ENCODE results near the gene CCDC92B. TPM values are rescaled to one million over a fixed set of nuclear protein-coding genes. Genes with fewer than 3 reads are reported as not detected.
"Not testable (repeated sequence)": the region's sequence is repeated elsewhere in the genome, so short reads cannot be mapped to it uniquely, and the experiment has no call there.

Gene CCDC92B
- total RNA-seq, 1 donor from 2014 or later: 0.35 TPM

DNA sequence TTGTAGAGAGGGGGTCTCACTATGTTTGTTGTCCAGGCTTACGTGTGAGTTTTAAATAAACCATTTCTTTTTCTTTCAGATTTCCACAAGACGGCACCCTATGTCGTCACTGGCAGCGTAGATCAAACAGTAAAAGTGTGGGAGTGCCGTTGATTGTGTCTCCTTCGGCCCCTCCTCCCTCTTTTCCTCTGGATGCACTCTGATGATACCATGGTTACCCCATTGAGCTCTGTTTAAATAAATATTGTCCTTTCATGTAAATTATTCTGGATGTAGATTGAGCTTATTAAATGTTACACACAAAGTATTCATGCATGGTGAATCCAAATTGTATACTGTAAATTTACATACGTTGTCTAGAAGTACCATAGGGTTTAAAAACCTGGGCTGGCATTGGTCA is 67.8 kb downstream of the CCDC92B start:
- no peaks in the 10 kb centered on the region for H3K27me3 Mint-ChIP-seq (ENCODE audit: low read depth)

GRCh38 chr17:2680961-2681360 is 68.5 kb downstream of the CCDC92B start:
- H3K4me1 Mint-ChIP-seq: peaks cover 25% of the 10 kb centered on the region
- no peak for TF ChIP-seq CTCF (conservative IDR thresholded peaks at IDR 0.05)

More for the DNA sequence above, 67.8 kb downstream of the CCDC92B start:
- DNase-seq (ENCODE audit: low read depth, low spot score): no peak
- Mint-ChIP-seq H3K27ac (ENCODE audit: unreplicated experiment) (no peak overlapping the region), H3K9me3 (no peaks in the 10 kb centered on the region), H3K4me1 (peaks cover 25% of the 10 kb centered on the region), H3K4me3 (no peak overlapping the region), H3K36me3 (ENCODE audit: low read depth) (peaks cover 22% of the 10 kb centered on the region)
- no peak for TF ChIP-seq CTCF (conservative IDR thresholded peaks at IDR 0.05)

GRCh38 chr17:2679247-2679646 is 70.2 kb downstream of the CCDC92B start:
- not testable (repeated sequence) for H3K4me3 Mint-ChIP-seq; H3K27ac Mint-ChIP-seq (ENCODE audit: unreplicated experiment); H3K9me3 Mint-ChIP-seq; H3K27me3 Mint-ChIP-seq (ENCODE audit: low read depth); DNase-seq (ENCODE audit: low read depth, low spot score)
- peaks cover 16% of the 10 kb centered on the region for H3K4me1 Mint-ChIP-seq
- H3K36me3 Mint-ChIP-seq (ENCODE audit: low read depth): peaks cover 29% of the 10 kb centered on the region

More at GRCh38 chr17:2680961-2681360, 68.5 kb downstream of the CCDC92B start:
- no peak overlapping the region for H3K27ac Mint-ChIP-seq (ENCODE audit: unreplicated experiment)
- DNase-seq (ENCODE audit: low read depth, low spot score): no peak
- H3K9me3 Mint-ChIP-seq: no peaks in the 10 kb centered on the region
- H3K27me3 Mint-ChIP-seq (ENCODE audit: low read depth): no peaks in the 10 kb centered on the region
- no peak overlapping the region for H3K4me3 Mint-ChIP-seq
- peaks cover 25% of the 10 kb centered on the region for H3K36me3 Mint-ChIP-seq (ENCODE audit: low read depth)

Small RNA genes lying within 50 kb of the gene (microRNA-seq; reads per million reads assigned to microRNA genes)
- gene MIR1253 (not detected), gene MIR6776 (not detected)

Other genes starting within 250 kb of the CCDC92B start
- gene METTL16, start 237.8 kb downstream of the CCDC92B start, total RNA-seq: 44.9 and 49.9 TPM in 2 replicates
- gene PAFAH1B1, start 156.0 kb downstream of the CCDC92B start, total RNA-seq: 130 and 136 TPM in 2 replicates
- gene CLUH, start 37.9 kb downstream of the CCDC92B start, total RNA-seq: 59.4 and 59.6 TPM in 2 replicates
- gene RAP1GAP2, start 46.8 kb upstream of the CCDC92B start, total RNA-seq: 0.84 and 1.0 TPM in 2 replicates

Data from neural crest cell (in vitro differentiated cells).